ENCODE results near the gene LRIG1. TPM values are rescaled to one million over a fixed set of nuclear protein-coding genes. Genes with fewer than 3 reads are reported as not detected.

Gene LRIG1
- total RNA-seq, 1 experiment from 2014 or later: 14.7 TPM

- peaks cover 18% of the 10 kb centered on the region for H3K27me3 Mint-ChIP-seq (ENCODE audit: unreplicated experiment)
- no peak for DNase-seq
- TF ChIP-seq CTCF (IDR thresholded peaks at IDR 0.05; ENCODE audit: unreplicated experiment): no peak
- CTCF ChIA-PET: no interaction called here
- no peaks in the 10 kb centered on the region for H3K9me3 Mint-ChIP-seq (ENCODE audit: low read depth, unreplicated experiment)
- no peak overlapping the region for H3K4me3 Mint-ChIP-seq (ENCODE audit: low read depth, unreplicated experiment)
- BruUV-seq (replicated peaks): no TSS peak
- intact Hi-C loops (cut with micrococcal nuclease; ENCODE audit: unreplicated experiment): no loop called here
- no peak overlapping the region for H3K27ac Mint-ChIP-seq (ENCODE audit: unreplicated experiment)
- H3K4me1 Mint-ChIP-seq (ENCODE audit: low read depth, unreplicated experiment): peaks cover 8% of the 10 kb centered on the region
- H3K36me3 Mint-ChIP-seq (ENCODE audit: insufficient read depth, unreplicated experiment): no peaks in the 10 kb centered on the region
These were observed 6.8 kb upstream of the LRIG1 start for GRCh38 chr3:66507423-66508260.

GRCh38 chr3:66506154-66506553 lies 5.3 kb upstream of the LRIG1 start:
- no peak for TF ChIP-seq CTCF (IDR thresholded peaks at IDR 0.05; ENCODE audit: unreplicated experiment)
- Mint-ChIP-seq H3K27ac (ENCODE audit: unreplicated experiment) (no peak overlapping the region), H3K4me3 (ENCODE audit: low read depth, unreplicated experiment) (no peak overlapping the region), H3K27me3 (ENCODE audit: unreplicated experiment) (peaks cover 11% of the 10 kb centered on the region), H3K36me3 (ENCODE audit: insufficient read depth, unreplicated experiment) (peaks cover 6% of the 10 kb centered on the region), H3K9me3 (ENCODE audit: low read depth, unreplicated experiment) (no peaks in the 10 kb centered on the region), H3K4me1 (ENCODE audit: low read depth, unreplicated experiment) (peaks cover 13% of the 10 kb centered on the region)
- BruUV-seq (replicated peaks): no TSS peak
- DNase-seq: no peak
- intact Hi-C loops (cut with micrococcal nuclease; ENCODE audit: unreplicated experiment): no loop called here
- CTCF ChIA-PET: no interaction called here

- DNase-seq: no peak
- Mint-ChIP-seq H3K27ac (ENCODE audit: unreplicated experiment) (no peak overlapping the region), H3K27me3 (ENCODE audit: unreplicated experiment) (no peaks in the 10 kb centered on the region), H3K9me3 (ENCODE audit: low read depth, unreplicated experiment) (no peaks in the 10 kb centered on the region), H3K4me1 (ENCODE audit: low read depth, unreplicated experiment) (peaks cover 15% of the 10 kb centered on the region), H3K4me3 (ENCODE audit: low read depth, unreplicated experiment) (no peak overlapping the region), H3K36me3 (ENCODE audit: insufficient read depth, unreplicated experiment) (peaks cover 14% of the 10 kb centered on the region)
- TF ChIP-seq CTCF (IDR thresholded peaks at IDR 0.05; ENCODE audit: unreplicated experiment): no peak
- no TSS peak for BruUV-seq (replicated peaks)
- CTCF ChIA-PET: interaction anchor here (0.6 kb wide), 1 partner anchor 102 kb away, joined by 3 read pairs; no protein-coding TSS in a partner anchor
- intact Hi-C loops (cut with micrococcal nuclease; ENCODE audit: unreplicated experiment): no loop called here
These were observed 4.2 kb upstream of the LRIG1 start for GRCh38 chr3:66504850-66505641.

GRCh38 chr3:66502981-66503380 lies 2.2 kb upstream of the LRIG1 start:
- intact Hi-C loops (cut with micrococcal nuclease; ENCODE audit: unreplicated experiment): no loop called here
- DNase-seq: no peak
- no TSS peak for BruUV-seq (replicated peaks)
- no peak for TF ChIP-seq CTCF (IDR thresholded peaks at IDR 0.05; ENCODE audit: unreplicated experiment)
- H3K4me3 Mint-ChIP-seq (ENCODE audit: low read depth, unreplicated experiment): no peak overlapping the region
- H3K9me3 Mint-ChIP-seq (ENCODE audit: low read depth, unreplicated experiment): no peaks in the 10 kb centered on the region
- H3K27me3 Mint-ChIP-seq (ENCODE audit: unreplicated experiment): no peaks in the 10 kb centered on the region
- H3K4me1 Mint-ChIP-seq (ENCODE audit: low read depth, unreplicated experiment): peaks cover 22% of the 10 kb centered on the region
- peaks cover 24% of the 10 kb centered on the region for H3K36me3 Mint-ChIP-seq (ENCODE audit: insufficient read depth, unreplicated experiment)
- CTCF ChIA-PET: no interaction called here
- H3K27ac Mint-ChIP-seq (ENCODE audit: unreplicated experiment): no peak overlapping the region

Measured in Calu3 (cell line).